ENCODE results near the gene CNIH4. TPM values are rescaled to one million over a fixed set of nuclear protein-coding genes. Genes with fewer than 3 reads are reported as not detected.
"Not testable (repeated sequence)": the region's sequence is repeated elsewhere in the genome, so short reads cannot be mapped to it uniquely, and the experiment has no call there.

Gene CNIH4
- polyA plus RNA-seq, 3 donors, result 34.2 to 84.1 (median 35.5) TPM

DNA sequence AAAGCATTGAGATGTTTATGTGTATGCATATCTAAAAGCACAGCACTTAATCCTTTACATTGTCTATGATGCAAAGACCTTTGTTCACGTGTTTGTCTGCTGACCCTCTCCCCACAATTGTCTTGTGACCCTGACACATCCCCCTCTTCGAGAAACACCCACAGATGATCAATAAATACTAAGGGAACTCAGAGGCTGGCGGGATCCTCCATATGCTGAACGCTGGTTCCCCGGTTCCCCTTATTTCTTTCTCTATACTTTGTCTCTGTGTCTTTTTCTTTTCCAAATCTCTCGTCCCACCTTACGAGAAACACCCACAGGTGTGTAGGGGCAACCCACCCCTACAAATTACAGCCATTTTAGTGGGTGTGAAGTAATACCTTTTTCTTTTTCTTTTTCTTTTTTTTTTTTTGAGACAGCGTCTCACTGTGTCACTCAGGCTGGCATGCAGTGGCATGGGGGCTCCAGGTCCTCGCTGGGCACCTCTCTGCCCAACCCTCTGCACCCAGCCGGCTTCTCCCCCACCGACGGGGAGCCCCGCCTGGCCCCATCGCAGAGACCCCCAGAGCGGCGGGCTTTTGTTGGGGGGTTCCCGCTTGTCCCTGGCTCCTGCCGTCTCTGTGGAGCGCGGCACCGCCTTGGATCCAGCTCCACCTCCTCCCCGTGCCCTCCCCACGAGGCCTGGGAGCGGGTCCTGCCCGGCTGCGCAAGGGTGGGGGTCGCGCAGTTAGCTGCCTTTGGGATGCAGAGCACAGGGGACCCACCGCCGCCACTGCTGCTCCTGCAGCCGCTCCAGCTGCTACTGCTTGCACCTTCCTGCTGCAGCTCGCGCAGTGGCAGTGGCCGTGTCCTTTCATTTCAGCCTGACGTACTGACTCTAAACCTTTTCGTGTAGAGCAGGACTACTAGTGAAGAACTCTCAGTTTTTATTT, 16.0 kb upstream of the CNIH4 start:
- not testable (repeated sequence) for H3K27ac ChIP-seq (ENCODE audit: low read depth, low read length)
- WGBS, 3 donors, result 3 to 7% (median 7%) methylated on average over 26 to 31 of the region's 36 CpGs

GRCh38 chr1:224343679-224344078, 13.0 kb upstream of the CNIH4 start:
- 37 to 59% (median 44%) methylated on average over 3 of the region's 3 CpGs for WGBS, 3 donors
- no peak overlapping the region for H3K27ac ChIP-seq (ENCODE audit: low read depth, low read length)

- WGBS, 3 donors, result 77 to 91% (median 83%) methylated on average over 2 of the region's 2 CpGs
- no peak overlapping the region for H3K27ac ChIP-seq (ENCODE audit: low read depth, low read length)
These were observed 8.5 kb upstream of the CNIH4 start for GRCh38 chr1:224348137-224348536.

DNA sequence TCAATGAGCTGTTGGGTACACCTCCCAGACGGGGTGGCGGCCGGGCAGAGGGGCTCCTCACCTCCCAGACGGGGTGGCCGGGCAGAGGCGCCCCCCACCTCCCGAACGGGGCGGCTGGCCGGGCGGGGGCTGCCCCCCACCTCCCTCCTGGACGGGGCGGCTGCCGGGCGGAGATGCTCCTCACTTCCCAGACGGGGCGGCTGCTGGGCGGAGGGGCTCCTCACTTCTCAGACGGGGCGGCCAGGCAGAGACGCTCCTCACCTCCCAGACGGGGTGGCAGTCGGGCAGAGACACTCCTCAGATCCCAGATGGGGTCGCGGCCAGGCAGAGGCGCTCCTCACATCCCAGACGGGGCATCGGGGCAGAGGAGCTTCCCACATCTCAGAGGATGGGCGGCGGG, 7.0 kb upstream of the CNIH4 start:
- WGBS, 3 donors, result 88 to 92% (median 89%) methylated on average over 21 to 30 of the region's 30 CpGs
- not testable (repeated sequence) for H3K27ac ChIP-seq (ENCODE audit: low read depth, low read length)

DNA sequence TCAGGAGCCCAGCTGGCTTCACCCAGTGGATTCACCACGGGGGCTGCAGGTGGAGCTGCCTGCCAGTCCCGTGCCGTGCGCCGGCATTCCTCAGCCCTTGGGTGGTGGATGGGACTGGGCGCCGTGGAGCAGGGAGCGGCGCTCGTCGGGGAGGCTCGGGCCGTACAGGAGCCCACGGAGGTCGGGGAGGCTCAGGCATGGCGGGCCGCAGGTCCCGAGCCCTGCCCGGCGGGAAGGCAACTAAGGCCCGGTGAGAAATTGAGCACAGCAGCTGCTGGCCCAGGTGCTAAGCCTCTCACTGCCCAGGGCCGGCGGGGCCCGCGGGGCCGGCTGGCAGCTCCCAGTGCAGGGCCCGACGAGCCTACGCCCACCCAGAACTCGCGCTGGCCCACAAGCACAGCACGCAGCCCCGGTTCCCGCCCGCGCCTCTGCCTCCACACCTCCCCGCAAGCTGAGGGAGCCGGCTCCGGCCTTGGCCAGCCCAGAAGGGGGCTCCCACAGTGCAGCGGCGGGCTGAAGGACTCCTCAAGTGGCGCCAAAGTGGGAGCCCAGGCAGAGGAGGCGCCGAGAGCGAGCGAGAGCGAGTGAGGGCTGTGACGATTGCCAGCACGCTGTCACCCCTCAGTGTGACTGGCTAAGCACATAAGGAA, 4.1 kb upstream of the CNIH4 start:
- 94% methylated on average over 28 to 49 of the region's 49 CpGs for WGBS, 3 donors

GRCh38 chr1:224353975-224354925, 2.4 kb upstream of the CNIH4 start:
- WGBS, 3 donors, result 58 to 76% (median 74%) methylated on average over 5 of the region's 5 CpGs
- no peak overlapping the region for H3K27ac ChIP-seq (ENCODE audit: low read depth, low read length)

More for the DNA sequence above, 4.1 kb upstream of the CNIH4 start:
- H3K27ac ChIP-seq (ENCODE audit: low read depth, low read length), result not testable (repeated sequence)

DNA sequence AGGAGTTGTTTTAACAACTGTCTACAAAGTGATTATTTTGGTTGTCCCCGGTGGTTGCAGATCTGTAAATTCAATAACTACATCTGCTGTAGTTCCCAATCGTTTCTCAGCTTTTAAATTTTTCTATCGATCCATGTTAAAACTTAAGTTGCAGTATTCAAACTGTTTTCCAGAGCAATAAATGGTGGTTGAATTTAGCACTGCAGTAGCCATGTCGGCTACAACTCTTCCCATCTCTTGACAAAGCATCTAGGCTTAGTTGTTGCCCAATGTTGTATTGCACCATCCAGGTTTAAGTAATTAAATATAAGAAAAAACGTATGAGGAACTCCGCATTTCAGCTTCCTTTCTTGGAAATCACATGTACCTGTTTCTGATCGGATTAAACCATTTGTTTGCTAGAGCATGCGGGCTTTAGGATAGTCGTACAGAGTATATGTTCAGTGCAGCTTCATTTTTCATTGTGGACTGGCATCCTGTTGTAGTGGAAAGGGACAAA, 996 bp downstream of the CNIH4 start:
- no peak overlapping the region for H3K27ac ChIP-seq (ENCODE audit: low read depth, low read length)
- 12 to 17% (median 15%) methylated on average over 9 of the region's 9 CpGs for WGBS, 3 donors

DNA sequence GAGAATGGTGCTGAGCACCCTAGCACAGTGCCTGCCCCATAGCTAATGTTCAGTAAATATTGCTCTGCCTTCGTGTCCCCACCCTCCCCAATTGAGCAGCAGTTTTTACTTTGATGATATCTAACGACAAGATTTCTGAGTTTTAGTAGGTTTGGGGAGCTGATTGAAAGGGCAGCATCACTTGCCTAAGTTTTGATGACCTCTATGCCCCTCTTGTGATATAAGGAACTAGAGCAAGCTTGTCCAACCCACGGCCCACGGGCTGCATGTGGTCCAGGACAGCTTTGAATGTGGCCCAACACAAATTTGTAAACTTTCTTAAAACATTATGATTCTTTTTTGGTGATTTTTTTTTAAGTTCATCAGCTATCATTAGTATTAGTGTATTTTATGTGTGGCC, 1.6 kb downstream of the CNIH4 start:
- H3K27ac ChIP-seq (ENCODE audit: low read depth, low read length), result no peak overlapping the region
- 44 to 63% (median 51%) methylated on average over 4 of the region's 4 CpGs for WGBS, 3 donors

- WGBS, 3 donors, result 77 to 84% (median 80%) methylated on average over 3 of the region's 3 CpGs
- no peak overlapping the region for H3K27ac ChIP-seq (ENCODE audit: low read depth, low read length)
These were observed 2.5 kb downstream of the CNIH4 start for GRCh38 chr1:224359207-224359606.

- WGBS, 3 donors, result 88 to 91% (median 88%) methylated on average over 5 of the region's 5 CpGs
- no peak overlapping the region for H3K27ac ChIP-seq (ENCODE audit: low read depth, low read length)
These were observed 11.7 kb downstream of the CNIH4 start for GRCh38 chr1:224368409-224368808.

DNA sequence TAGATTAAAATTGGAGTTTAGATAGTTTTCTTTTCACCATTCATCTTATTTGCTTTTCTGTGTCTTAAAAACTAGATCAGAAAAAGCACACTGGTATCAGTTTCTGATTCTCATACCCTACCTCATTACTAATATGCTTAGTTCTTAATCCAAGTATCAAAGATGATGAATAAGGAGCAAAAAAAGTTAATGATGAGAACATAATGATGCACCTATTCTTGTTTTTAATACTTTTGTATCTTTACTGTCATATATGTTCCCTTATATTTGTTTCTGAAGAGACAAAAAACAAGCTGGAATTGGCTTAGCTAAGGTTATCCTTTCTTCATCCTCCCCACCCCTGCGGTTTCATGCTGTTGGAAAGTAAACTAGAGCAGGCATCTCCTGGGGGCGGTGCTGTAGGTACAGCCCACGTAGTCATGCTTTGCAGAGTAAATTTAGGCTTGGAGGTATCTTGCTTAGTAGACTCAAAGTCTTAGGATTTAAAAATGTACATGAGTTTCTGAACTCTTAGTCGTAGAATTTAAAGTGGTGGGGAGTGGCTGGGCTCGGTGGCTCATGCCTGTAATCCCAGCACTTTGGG, 16.4 kb downstream of the CNIH4 start:
- H3K27ac ChIP-seq (ENCODE audit: low read depth, low read length), result no peak overlapping the region
- WGBS, 3 donors, result 94 to 96% (median 94%) methylated on average over 5 of the region's 5 CpGs

DNA sequence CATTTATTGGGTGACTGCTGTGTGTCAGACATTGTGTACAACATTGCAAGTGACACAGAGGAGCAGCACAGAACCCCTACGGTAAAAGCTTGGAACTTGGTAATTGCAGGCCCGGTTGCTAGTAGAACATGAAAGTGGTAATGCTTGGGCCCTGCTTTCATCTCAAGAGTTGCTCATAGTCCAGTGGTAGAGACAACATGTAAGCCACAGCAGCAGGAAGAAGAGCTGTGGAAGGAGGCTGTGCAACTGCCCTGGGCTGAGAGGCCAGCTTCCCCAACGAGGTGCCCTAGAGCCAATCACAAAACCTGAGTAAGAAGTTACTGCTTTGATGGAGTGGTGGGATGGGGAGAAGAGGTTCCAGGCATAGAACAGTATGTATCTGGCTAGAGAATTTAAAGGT, 18.4 kb downstream of the CNIH4 start:
- 68 to 75% (median 71%) methylated on average over 3 of the region's 3 CpGs for WGBS, 3 donors
- H3K27ac ChIP-seq (ENCODE audit: low read depth, low read length), result no peak overlapping the region

DNA sequence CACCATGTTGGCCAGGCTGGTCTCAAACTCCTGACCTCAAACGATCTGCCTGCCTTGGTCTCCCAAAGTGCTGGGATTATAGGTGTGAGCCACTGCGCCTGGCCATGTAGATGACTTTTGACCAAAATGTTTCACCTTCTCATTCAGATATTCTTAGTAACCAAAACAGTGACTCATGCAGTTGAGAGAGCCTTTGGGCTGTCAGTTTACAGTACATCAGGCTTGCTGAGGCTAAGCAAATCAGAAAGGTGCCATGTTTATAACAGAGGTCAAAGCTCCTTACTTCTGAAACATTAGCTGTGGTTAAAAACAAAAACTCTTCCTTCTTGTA, 21.0 kb downstream of the CNIH4 start:
- H3K27ac ChIP-seq (ENCODE audit: low read depth, low read length), result no peak overlapping the region
- 70 to 97% (median 82%) methylated on average over 2 of the region's 2 CpGs for WGBS, 3 donors

- WGBS, 3 donors, result 65 to 91% (median 70%) methylated on average over 7 of the region's 7 CpGs
- no peak overlapping the region for H3K27ac ChIP-seq (ENCODE audit: low read depth, low read length)
These were observed 22.4 kb downstream of the CNIH4 start for GRCh38 chr1:224378855-224379631.

DNA sequence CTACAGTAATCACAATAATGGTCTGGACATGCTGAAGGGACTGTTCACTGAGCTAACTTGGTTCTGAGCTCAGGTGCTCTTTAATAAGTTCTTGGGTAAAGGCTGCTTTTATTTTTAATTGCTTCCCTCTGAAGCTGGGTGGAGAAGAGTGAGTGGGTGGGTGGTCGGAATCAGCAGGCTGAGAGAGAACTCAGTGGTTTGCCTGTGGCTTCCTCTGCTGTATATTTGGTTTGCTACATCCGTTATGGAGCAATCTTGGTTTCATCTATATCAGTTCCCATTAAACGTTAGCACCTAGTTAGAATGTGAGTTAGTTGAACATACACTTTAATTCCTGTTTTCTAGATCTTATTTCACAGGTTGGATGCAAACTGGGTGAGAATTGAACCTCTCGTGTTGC, 23.3 kb downstream of the CNIH4 start:
- WGBS, 3 donors, result 42 to 69% (median 48%) methylated on average over 4 of the region's 4 CpGs
- H3K27ac ChIP-seq (ENCODE audit: low read depth, low read length), result no peak overlapping the region

- H3K27ac ChIP-seq (ENCODE audit: low read depth, low read length), result no peak overlapping the region
- WGBS, 3 donors, result 83 to 95% (median 86%) methylated on average over 4 of the region's 4 CpGs
These were observed 25.3 kb downstream of the CNIH4 start for GRCh38 chr1:224381880-224382548.

DNA sequence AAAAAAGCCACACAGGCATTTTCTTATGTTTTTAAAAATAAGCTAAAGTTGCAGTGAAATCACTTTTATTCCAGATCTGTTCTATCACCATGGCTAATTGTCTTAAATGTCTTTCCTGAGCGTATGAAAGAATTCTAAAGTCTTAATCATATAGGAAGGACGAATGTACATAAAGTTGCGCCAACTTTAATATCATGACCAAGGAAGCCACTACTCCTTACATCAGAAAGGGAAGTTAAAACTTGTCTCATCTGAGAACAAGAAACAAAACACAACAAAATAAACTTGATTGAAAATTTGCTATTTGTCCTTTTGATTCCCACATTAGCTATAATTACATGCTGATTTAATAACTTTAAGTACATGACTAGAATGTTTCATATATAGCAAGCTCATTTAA, 26.5 kb downstream of the CNIH4 start:
- 54 to 88% (median 80%) methylated on average over 3 of the region's 3 CpGs for WGBS, 3 donors
- H3K27ac ChIP-seq (ENCODE audit: low read depth, low read length), result no peak overlapping the region
